Cardiac muscle cell (in vitro differentiated cells and primary cell): ENCODE measurements around the gene USP10. TPM values are rescaled to one million over a fixed set of nuclear protein-coding genes. Genes with fewer than 3 reads are reported as not detected.
"Not testable (repeated sequence)": the region's sequence is repeated elsewhere in the genome, so short reads cannot be mapped to it uniquely, and the experiment has no call there.

Experiments
- DNase-seq, 2 donors: peaks; one replicate each; pipeline versions ENCODE4 v3.0.0 to v3.0.0-alpha.2; 2010 to 2017; ENCODE audit warnings: low read depth in 1 of 2, low spot score in 1 of 2
- H3K27ac ChIP-seq: fragments of 200-600 bp; sonication (generic); 2 replicates; pipeline ENCODE4 v1.5.1; 2016
- H3K27me3 ChIP-seq: fragments of 200-600 bp; sonication (generic); 2 replicates; pipeline ENCODE4 v1.6.0; 2016; ENCODE audit warnings: control low read depth
- H3K36me3 ChIP-seq: fragments of 200-600 bp; sonication (generic); 2 replicates; pipeline ENCODE4 v1.5.1; 2016; ENCODE audit warnings: control low read depth
- H3K4me1 ChIP-seq: fragments of 200-600 bp; sonication (generic); 2 replicates; pipeline ENCODE4 v1.8.1; 2017; ENCODE audit warnings: low read depth, mild to moderate bottlenecking, mixed run types
- H3K4me3 ChIP-seq: fragments of 200-600 bp; sonication (generic); 2 replicates; pipeline ENCODE4 v1.5.1; 2016; ENCODE audit warnings: mild to moderate bottlenecking
- H3K9me3 ChIP-seq: fragments of 200-600 bp; sonication (generic); 2 replicates; pipeline ENCODE4 v1.5.1; 2017; ENCODE audit warnings: low read depth, mild to moderate bottlenecking, control low read depth
- CTCF ChIP-seq: IDR thresholded peaks from 2 replicates; pipeline ENCODE4 v1.5.1; 2012; ENCODE audit warnings: low read depth, mild to moderate bottlenecking, low read length
- polyA plus RNA-seq: library from polyadenylated mRNA; unstranded; fragments of >200 nt; fragmentation: Nextera tagmentation; extraction: Ambion mirVana; gene quantifications from 2 replicates; pipeline ENCODE4 v1.2.1, GENCODE V29; 2016
- total RNA-seq: library from RNA; depleted of rRNA; stranded (reverse); fragments of >200 nt; gene quantifications from 2 replicates; pipeline ENCODE4 v1.2.3, GENCODE V29; 2016

USP10 gene
- total and polyA plus RNA-seq, 2 experiments from 2014 or later = 91.9 to 100.0 TPM

GRCh38 chr16:84692451-84693214, 7.2 kb upstream of the USP10 start:
- H3K9me3 ChIP-seq = no peaks in the 10 kb centered on the region
- no peak overlapping the region for H3K4me3 ChIP-seq
- no peaks in the 10 kb centered on the region for H3K27me3 ChIP-seq
- no peaks in the 10 kb centered on the region for H3K4me1 ChIP-seq
- no peaks in the 10 kb centered on the region for H3K36me3 ChIP-seq
- H3K27ac ChIP-seq = no peak overlapping the region
- no peak for TF ChIP-seq CTCF
- peak in 1 of 2 donors; percentile 77 for DNase-seq

- not testable (repeated sequence) for H3K36me3 ChIP-seq, DNase-seq, H3K27me3 ChIP-seq, H3K4me3 ChIP-seq, H3K27ac ChIP-seq, H3K4me1 ChIP-seq, H3K9me3 ChIP-seq
These were observed 5.9 kb upstream of the USP10 start for GRCh38 chr16:84693869-84694268.

- H3K4me1 ChIP-seq = no peaks in the 10 kb centered on the region
- no peak for TF ChIP-seq CTCF
- no peaks in the 10 kb centered on the region for H3K9me3 ChIP-seq
- no peaks in the 10 kb centered on the region for H3K27me3 ChIP-seq
- no peaks in the 10 kb centered on the region for H3K36me3 ChIP-seq
- DNase-seq = no peak
- H3K4me3 ChIP-seq = no peak overlapping the region
- no peak overlapping the region for H3K27ac ChIP-seq
These were observed 4.8 kb upstream of the USP10 start for GRCh38 chr16:84694980-84695379.

- DNase-seq = no peak
- Histone ChIP-seq H3K27ac (peak overlapping the region; percentile 77), H3K36me3 (no peaks in the 10 kb centered on the region), H3K27me3 (no peaks in the 10 kb centered on the region), H3K4me1 (peaks cover 22% of the 10 kb centered on the region), H3K4me3 (peak overlapping the region; percentile 100), H3K9me3 (no peaks in the 10 kb centered on the region)
- TF ChIP-seq CTCF = no peak
These were observed 571 bp upstream of the USP10 start for GRCh38 chr16:84699147-84699711.

GRCh38 chr16:84700446-84701300, 873 bp downstream of the USP10 start:
- H3K9me3 ChIP-seq = no peaks in the 10 kb centered on the region
- no peak for TF ChIP-seq CTCF
- peaks cover 29% of the 10 kb centered on the region for H3K4me1 ChIP-seq
- no peaks in the 10 kb centered on the region for H3K36me3 ChIP-seq
- peak in 1 of 2 donors; percentile 35 for DNase-seq
- peak overlapping the region; percentile 100 for H3K4me3 ChIP-seq
- no peaks in the 10 kb centered on the region for H3K27me3 ChIP-seq
- H3K27ac ChIP-seq = peak overlapping the region; percentile 90
